ENCODE measurements around the gene ATP2A2.

The ATP2A2 gene

GRCh38 chr12:110287986-110288385 is 6.9 kb downstream of the ATP2A2 start:
- TF ChIP-seq, protein P1, sequence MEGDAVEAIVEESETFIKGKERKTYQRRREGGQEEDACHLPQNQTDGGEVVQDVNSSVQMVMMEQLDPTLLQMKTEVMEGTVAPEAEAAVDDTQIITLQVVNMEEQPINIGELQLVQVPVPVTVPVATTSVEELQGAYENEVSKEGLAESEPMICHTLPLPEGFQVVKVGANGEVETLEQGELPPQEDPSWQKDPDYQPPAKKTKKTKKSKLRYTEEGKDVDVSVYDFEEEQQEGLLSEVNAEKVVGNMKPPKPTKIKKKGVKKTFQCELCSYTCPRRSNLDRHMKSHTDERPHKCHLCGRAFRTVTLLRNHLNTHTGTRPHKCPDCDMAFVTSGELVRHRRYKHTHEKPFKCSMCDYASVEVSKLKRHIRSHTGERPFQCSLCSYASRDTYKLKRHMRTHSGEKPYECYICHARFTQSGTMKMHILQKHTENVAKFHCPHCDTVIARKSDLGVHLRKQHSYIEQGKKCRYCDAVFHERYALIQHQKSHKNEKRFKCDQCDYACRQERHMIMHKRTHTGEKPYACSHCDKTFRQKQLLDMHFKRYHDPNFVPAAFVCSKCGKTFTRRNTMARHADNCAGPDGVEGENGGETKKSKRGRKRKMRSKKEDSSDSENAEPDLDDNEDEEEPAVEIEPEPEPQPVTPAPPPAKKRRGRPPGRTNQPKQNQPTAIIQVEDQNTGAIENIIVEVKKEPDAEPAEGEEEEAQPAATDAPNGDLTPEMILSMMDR (IDR thresholded peaks at IDR 0.05) = no peak

DNA sequence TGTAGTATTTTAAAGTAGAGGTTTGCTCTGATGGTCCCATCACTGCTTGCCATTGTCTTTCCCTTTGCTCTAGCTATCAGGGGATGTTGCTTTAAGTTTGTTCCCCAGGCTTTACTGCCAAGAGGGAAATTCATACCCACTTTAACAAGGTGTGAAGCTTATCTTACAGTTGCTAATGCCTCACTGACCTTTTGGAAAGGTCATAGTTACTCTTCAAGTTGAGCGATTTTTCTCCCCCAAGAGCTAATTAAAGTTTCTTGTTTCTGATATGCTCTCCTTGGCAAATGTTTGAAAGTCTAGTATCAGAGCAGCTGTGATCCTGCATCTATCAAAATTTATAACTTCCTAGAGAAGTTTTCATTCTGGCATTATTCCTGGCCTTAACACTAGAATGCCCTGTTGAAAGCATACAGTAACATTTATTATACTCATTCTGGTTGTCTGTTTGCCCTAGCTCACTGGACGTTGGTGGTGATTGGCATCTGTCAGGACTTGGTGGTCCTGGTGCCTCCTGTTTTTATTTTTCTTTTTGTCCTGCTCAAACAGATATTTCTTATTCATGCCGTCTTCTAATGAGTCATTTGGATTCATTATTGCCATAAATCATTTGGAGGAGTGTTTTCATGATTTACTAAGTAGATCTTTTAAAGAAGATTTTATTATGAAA is 8.1 kb downstream of the ATP2A2 start:
- TF ChIP-seq, protein P1 (IDR thresholded peaks at IDR 0.05) = no peak

DNA sequence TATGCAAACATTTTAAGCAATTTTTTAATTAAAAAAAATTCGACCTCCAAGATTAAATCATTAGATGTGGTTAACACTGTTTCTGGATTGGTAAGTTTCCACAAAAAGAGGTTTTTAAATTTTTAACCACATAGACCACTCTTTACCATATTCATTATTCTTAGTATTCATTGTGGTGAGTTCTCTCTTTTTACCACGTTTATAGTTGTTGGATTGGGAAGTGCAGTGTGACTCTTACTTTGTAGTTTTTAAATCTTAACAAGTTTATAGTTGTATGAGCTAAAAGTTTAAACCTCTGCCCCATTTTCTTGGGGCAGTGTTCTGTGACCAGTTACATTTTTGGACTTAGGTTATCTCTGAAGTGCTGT is 8.6 kb downstream of the ATP2A2 start:
- TF ChIP-seq, protein P1 (IDR thresholded peaks at IDR 0.05) = no peak

DNA sequence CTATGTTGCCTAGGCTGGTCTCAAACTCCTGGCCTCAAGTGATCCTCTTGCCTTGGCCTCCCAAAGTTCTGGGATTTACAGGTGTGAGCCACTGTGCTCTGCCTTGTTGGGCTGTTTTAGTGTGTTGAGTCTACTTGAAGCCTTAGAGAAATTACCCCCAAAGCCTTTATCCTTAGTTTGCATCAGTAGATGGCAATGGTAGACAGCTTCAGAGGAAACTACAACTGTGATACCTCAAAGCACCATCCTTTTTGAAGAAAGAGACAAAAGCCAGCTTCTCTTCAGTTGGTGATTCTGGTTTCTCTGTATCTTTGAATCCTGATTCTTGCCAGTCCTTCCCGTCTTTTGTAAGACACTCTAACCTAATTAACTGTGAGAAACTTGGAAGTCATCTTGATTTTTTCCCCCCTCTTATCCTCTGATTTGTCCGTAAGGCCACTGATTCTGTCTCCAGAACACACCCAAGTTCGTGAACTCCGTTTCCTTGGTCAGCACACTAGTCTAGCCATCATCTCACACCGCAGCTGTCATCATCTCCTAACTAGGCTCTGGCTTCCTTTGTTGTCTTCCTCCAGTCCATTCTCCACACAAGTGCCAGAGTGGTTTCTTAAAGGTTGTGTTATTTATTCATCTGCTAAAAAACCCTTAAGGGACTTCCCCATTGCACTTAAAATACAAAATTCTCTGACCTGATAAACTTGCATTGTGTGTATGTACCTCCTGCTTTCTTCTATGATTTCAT is 20.2 kb downstream of the ATP2A2 start:
- TF ChIP-seq, protein P1 (IDR thresholded peaks at IDR 0.05) = no peak

DNA sequence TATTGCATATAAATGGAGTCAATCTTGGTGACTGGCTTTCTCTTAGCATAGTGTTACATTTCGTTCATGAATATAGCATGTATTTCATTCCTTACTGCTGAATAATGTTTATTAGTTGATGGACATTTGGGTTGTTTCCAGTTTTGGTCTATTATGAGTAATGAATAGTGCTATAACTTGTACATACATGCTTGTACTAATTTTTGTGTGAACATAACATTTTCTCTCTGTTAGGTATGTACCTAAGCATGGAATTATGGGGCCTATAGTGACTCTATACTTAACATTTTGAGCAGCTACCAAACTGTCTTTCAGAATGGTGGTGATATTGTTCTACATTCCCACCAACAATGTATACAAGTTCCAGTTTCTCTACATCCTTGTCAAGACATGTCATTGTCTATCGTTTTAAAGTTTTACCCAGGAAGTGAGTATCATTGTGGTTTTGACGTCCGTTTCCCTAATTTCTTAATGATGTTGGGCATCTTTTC is 23.1 kb downstream of the ATP2A2 start:
- TF ChIP-seq, protein P1 (IDR thresholded peaks at IDR 0.05) = no peak

DNA sequence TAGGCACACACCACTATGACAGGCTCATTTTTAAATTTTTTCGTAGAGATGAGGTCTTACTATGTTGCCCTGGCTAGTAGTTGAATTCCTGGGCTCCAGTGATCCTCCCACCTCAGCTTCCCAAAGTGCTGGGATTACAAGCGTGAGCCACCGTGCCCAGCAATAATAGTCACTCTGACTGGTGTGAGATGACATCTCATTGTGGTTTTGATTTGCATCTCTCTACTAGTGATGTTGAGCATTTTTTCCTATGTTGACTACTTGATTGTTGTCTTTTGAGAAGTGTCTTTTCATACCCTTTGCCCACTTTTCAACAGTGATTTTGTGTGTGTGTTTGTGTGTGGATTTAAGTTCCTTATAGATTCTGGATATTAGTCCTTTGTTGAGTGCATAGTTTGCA is 26.3 kb downstream of the ATP2A2 start:
- TF ChIP-seq, protein P1 (IDR thresholded peaks at IDR 0.05) = no peak

- TF ChIP-seq, protein P1 (IDR thresholded peaks at IDR 0.05) = no peak
These were observed 29.7 kb downstream of the ATP2A2 start for GRCh38 chr12:110310763-110311162.

Data from LNCAP (cell line).